HG02973 (cell line): ENCODE results near the gene TNFSF8.

Experiments
- ATAC-seq: cut with Tn5 transposase; IDR thresholded peaks from one replicate; pipeline ENCODE4 v1.9.1; 2021; ENCODE audit warnings: moderate library complexity; ENCODE audit not compliant: unreplicated experiment

TNFSF8 gene

GRCh38 chr9:114930056-114930812 lies at the start of gene TNFSF8:
TNFSF8 (minus strand) TSS chr9:114930591; CDS start chr9:114930303, 288 bp downstream.
- ATAC-seq = no peak

GRCh38 chr9:114973216-114973615 lies 42.8 kb upstream of the TNFSF8 start:
- no peak for ATAC-seq

- no peak for ATAC-seq
Measured at GRCh38 chr9:114972510-114973136, 42.2 kb upstream of the TNFSF8 start.

- no peak for ATAC-seq
Measured at GRCh38 chr9:114969269-114969668, 38.9 kb upstream of the TNFSF8 start.

- ATAC-seq = no peak
Measured at GRCh38 chr9:114968671-114969070, 38.3 kb upstream of the TNFSF8 start.

- ATAC-seq = no peak
Measured at GRCh38 chr9:114965564-114965963, 35.2 kb upstream of the TNFSF8 start.

- ATAC-seq = no peak
Measured at GRCh38 chr9:114962809-114963208, 32.4 kb upstream of the TNFSF8 start.

GRCh38 chr9:114960276-114960675 lies 29.9 kb upstream of the TNFSF8 start:
- ATAC-seq = no peak

GRCh38 chr9:114958844-114959235 lies 28.4 kb upstream of the TNFSF8 start:
- ATAC-seq = no peak

- no peak for ATAC-seq
Measured at GRCh38 chr9:114958021-114958843, 27.8 kb upstream of the TNFSF8 start.

- ATAC-seq = no peak
Measured at GRCh38 chr9:114957558-114957957, 27.2 kb upstream of the TNFSF8 start.

GRCh38 chr9:114954956-114955582 lies 24.7 kb upstream of the TNFSF8 start:
- ATAC-seq = no peak

- no peak for ATAC-seq
Measured at GRCh38 chr9:114953959-114954358, 23.6 kb upstream of the TNFSF8 start.

GRCh38 chr9:114953046-114953445 lies 22.7 kb upstream of the TNFSF8 start:
- no peak for ATAC-seq

GRCh38 chr9:114950761-114951160 lies 20.4 kb upstream of the TNFSF8 start:
- no peak for ATAC-seq

GRCh38 chr9:114947058-114947457 lies 16.7 kb upstream of the TNFSF8 start:
- ATAC-seq = no peak

GRCh38 chr9:114945616-114946412 lies 15.4 kb upstream of the TNFSF8 start:
- ATAC-seq = no peak

GRCh38 chr9:114941376-114941775 lies 11.0 kb upstream of the TNFSF8 start:
- ATAC-seq = no peak

- ATAC-seq = no peak
Measured at GRCh38 chr9:114938687-114939575, 8.5 kb upstream of the TNFSF8 start.
